ENCODE data around the gene SPATA32.

Gene SPATA32

DNA sequence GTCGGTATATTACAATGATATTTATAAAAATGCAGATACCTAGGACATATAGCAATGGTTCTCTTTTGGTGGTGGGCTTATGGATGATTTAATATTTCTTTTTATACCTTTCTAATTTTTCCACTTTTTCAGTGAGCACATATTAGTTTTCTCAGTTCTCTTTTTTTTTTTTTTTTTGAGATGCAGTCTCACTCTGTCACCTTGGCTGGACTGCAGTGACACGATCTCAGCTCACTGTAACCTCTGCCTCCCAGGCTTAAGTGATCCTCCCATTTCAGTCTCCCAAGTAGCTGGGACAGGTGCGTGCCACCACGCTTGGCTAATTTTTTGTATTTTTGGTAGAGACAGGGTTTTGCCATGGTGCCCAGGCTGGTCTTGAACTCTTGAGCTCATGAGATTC is 39.8 kb upstream of the SPATA32 start:
- DNase-seq (ENCODE audit: extremely low spot score) = no peak
- TF ChIP-seq, protein P1, sequence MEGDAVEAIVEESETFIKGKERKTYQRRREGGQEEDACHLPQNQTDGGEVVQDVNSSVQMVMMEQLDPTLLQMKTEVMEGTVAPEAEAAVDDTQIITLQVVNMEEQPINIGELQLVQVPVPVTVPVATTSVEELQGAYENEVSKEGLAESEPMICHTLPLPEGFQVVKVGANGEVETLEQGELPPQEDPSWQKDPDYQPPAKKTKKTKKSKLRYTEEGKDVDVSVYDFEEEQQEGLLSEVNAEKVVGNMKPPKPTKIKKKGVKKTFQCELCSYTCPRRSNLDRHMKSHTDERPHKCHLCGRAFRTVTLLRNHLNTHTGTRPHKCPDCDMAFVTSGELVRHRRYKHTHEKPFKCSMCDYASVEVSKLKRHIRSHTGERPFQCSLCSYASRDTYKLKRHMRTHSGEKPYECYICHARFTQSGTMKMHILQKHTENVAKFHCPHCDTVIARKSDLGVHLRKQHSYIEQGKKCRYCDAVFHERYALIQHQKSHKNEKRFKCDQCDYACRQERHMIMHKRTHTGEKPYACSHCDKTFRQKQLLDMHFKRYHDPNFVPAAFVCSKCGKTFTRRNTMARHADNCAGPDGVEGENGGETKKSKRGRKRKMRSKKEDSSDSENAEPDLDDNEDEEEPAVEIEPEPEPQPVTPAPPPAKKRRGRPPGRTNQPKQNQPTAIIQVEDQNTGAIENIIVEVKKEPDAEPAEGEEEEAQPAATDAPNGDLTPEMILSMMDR (IDR thresholded peaks at IDR 0.05; ENCODE audit: control extremely low read depth, extremely low read depth, low read depth, missing control alignments) = no peak
- ChIA-PET CTCF (interaction anchor here (1.3 to 5.5 kb wide), 5 partner anchors 11 to 83 kb away, joined by 4 to 30 read pairs (median 10); partner anchors contain the start of gene MAP3K14), POLR2A (interaction anchor here (1.7 kb wide), 1 partner anchor 10 kb away, joined by 5 read pairs; no protein-coding TSS in a partner anchor)

DNA sequence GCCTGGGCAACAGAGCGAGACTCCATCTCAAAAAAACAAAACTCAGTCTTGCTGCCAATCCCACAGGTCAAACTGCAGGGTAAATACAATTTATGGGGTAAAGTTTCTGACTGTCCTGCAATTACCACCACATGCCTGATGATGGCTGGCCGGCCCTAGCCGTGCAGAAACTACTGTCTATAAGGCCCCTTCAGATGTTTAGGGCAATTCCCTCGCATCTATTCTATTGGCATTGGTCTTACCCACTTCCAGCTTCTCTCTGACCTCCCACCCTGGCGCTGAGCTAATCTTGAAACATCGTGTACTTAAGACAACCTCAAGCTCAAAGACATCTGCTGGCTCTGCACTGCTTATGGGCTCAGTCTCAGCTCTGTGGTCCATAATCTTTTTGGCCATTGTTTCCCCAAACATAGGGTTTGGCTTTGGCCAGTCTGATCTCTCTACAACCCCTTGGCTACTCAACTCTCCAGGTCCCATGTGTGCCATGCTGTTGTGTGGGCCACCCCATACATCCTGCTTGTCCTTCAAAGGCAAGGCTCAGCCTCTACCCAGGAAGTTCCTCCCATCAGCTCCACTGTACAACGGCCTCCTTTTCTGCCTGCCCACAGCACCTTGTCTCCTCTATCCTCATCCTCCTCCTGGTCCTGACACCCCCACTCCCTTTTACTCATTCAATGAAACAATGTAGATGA is 38.3 kb upstream of the SPATA32 start:
- POLR2A ChIA-PET = interaction anchor here (0.6 to 1.3 kb wide), 4 partner anchors 8 to 150 kb away, joined by 3 to 6 read pairs (median 4); no protein-coding TSS in a partner anchor
- no peak for DNase-seq (ENCODE audit: extremely low spot score)
- CTCF ChIA-PET = interaction anchor here (1.2 to 5.5 kb wide), 6 partner anchors 10 to 85 kb away, joined by 3 to 30 read pairs (median 7); partner anchors contain the start of gene MAP3K14
- TF ChIP-seq, protein P1 (IDR thresholded peaks at IDR 0.05; ENCODE audit: control extremely low read depth, extremely low read depth, low read depth, missing control alignments) = no peak

DNA sequence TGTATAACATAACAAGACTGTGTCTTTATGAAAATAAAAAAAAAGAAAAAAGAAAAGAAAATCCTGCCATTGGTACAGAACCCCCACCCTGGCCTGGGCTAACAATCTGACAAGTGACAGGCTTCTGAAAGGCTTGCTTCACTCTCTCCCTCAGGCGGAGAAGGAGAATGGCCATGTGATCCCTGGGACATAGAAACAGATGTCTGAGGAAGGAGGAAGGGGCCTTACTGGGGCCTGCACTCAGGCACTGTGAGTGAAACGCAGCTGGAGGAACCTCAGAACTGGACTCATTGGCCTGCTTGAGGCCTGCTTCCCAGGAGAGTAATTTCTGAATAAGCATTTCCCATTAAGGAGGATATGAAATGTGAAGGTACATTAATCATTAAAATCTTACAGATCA is 37.5 kb upstream of the SPATA32 start:
- TF ChIP-seq, protein P1 (IDR thresholded peaks at IDR 0.05; ENCODE audit: control extremely low read depth, extremely low read depth, low read depth, missing control alignments) = no peak
- CTCF ChIA-PET = interaction anchor here (1.6 to 5.5 kb wide), 5 partner anchors 9 to 85 kb away, joined by 4 to 30 read pairs (median 9); partner anchors contain the start of gene MAP3K14

DNA sequence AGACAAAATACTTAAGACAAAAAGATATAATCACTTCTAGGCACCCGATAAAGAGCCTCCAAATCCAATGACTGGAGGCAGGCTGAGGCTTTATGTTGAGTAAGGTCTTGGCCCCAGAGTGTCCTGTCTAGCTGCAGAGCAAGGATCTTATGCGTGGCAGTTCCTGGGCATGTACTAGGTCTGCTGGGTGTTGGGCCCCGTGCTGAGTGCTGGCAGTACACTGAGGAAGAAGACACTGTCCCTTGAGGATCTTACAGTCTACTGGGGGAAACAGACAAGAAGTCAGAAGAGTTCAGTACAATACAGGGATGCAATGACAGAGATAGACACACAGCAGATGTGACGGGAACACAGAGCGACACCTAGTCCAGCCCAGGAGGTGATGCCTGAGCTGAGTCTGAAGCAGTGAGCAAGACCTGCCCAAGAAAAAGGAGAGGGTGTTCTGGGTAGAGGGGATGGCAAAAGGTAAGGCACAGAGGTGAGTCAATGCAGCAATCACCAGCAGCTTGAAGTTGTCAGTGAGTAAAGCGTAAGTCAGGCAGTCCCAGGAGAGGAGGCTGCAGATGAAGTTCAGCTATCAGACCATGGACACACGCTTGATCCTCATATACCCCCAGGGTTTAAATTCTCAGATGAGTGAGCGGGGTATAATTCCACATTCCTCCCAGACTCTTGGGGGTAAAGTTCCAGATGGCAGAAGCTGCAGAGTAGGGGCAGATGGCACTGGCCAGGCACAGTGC is 36.8 kb upstream of the SPATA32 start:
- CTCF ChIA-PET = interaction anchor here (1.6 to 5.5 kb wide), 5 partner anchors 8 to 86 kb away, joined by 4 to 30 read pairs (median 9); partner anchors contain the start of gene MAP3K14
- no peak for DNase-seq (ENCODE audit: extremely low spot score)
- POLR2A ChIA-PET = interaction anchor here (1.0 kb wide), 1 partner anchor 150 kb away, joined by 4 read pairs; the partner anchor contains the start of gene HEXIM1
- TF ChIP-seq, protein P1 (IDR thresholded peaks at IDR 0.05; ENCODE audit: control extremely low read depth, extremely low read depth, low read depth, missing control alignments) = no peak

More for the DNA sequence above, 37.5 kb upstream of the SPATA32 start:
- DNase-seq (ENCODE audit: extremely low spot score) = no peak
- POLR2A ChIA-PET = interaction anchor here (1.0 to 1.3 kb wide), 2 partner anchors 9 to 151 kb away, joined by 4 to 5 read pairs; partner anchors contain the start of gene HEXIM1

DNA sequence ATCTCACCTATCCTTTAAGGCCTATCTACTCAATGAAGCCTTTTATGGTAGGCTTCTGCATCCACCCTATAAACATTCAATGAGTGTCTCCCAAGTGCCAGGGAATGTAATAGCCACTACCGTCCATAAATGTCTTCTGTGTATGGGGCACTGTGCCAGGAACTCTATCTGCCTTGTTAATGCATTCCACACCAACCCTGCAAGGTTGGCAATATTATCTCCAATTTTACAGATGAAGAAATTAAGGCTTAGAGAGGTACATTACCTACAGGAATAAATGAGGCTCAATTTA is 34.9 kb upstream of the SPATA32 start:
- TF ChIP-seq, protein P1 (IDR thresholded peaks at IDR 0.05; ENCODE audit: control extremely low read depth, extremely low read depth, low read depth, missing control alignments) = no peak
- ChIA-PET POLR2A (no interaction called here), CTCF (interaction anchor here (1.1 to 28.2 kb wide), 2 partner anchors 33 to 93 kb away, joined by 6 to 497 read pairs; no protein-coding TSS in a partner anchor)
- DNase-seq (ENCODE audit: extremely low spot score) = no peak
